GM18519 (cell line): ENCODE measurements around the gene WDFY4.

ENCODE experiments used
- ATAC-seq: cut with Tn5 transposase; IDR thresholded peaks from one replicate; pipeline ENCODE4 v1.9.1; 2021; ENCODE audit warnings: mild to moderate bottlenecking, moderate library complexity; ENCODE audit not compliant: unreplicated experiment, low FRiP score

The WDFY4 gene

GRCh38 chr10:48805848-48806247 lies 121.2 kb downstream of the WDFY4 start:
- no peak for ATAC-seq

DNA sequence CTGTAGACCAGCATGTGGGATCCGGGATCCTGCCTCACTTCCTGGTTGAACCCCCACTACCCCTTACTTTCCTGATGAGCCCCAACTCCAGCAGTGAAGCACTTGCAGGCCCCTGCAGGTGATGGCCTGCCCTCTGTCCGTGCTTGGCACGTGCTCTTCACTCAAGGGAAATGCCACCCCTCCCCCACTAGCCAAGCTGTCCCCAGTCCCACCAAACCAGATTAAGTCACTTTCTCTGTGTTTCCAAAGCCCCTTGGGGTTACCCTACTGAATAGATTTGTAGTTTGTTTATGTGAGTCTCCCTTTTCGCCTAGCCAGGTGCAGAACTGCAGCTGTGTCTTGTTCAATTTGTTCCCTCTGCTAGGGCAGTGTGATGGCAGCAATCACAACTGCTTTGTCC lies 121.7 kb downstream of the WDFY4 start:
- ATAC-seq = no peak

DNA sequence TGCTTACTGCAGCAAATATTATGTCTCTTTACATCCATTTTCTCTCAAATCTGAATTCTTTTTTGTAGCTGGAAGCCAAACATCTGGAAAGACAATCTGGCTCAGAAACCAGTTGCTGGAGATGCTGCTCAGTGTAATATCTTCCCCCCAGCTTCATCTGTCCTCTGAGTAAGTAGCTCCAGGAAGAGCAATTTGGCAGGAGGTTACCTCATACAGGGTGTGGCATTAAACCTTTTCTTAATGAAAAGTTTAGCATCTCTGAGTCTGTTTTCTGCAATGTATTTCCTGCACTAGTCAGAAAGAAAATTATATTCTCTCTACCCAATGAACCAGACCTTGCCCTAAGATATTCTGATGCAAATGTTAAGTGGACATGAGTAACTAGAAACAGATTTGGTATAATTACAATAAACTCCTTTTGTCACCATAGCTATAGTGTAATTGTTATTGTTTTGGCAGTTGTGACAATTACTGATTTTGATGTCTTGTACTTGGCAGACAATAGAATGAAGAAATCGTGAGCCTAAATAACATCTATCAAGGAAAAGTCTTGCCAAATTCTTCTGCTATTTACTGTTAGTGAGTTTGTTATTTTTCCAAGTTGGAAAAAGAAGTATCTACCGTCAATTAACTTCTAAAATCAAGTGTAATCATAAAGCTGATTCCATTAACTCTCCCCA lies 123.3 kb downstream of the WDFY4 start:
- no peak for ATAC-seq

DNA sequence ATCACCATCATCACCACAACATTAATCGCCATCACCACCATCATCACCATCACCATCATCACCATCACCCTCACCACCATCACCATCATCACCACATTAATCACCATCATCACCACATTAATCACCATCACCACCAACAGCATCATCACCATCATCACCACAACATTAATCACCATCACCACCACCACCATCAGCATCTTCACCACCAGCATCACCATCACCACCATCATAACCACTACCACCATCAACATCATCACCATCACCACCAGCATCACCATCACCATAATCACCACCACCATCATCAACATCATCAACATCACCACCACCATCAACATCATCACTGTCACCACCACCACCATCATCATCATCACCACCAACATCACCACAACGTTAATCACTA lies 124.6 kb downstream of the WDFY4 start:
- no peak for ATAC-seq

GRCh38 chr10:48811461-48811860 lies 126.8 kb downstream of the WDFY4 start:
- ATAC-seq = no peak

- ATAC-seq = no peak
These were observed 127.2 kb downstream of the WDFY4 start for GRCh38 chr10:48811917-48812316.

DNA sequence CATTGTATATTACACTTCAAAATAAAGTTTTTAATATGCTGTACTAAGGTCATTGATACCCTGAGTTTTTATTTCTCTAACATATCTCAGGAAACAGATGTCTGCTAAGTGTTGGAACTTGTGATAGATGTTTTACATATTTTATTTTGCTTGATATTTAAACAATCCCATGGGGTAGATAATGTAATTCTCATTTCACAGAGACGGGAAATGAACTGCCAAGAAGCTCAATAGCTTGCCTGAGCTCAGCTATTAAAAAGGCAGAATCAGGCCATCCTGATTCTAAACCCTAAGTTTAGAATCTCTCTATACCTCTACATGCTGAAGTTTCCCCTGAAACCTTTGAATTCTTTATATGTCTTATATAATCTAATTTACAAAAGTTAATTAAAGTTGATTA lies 128.6 kb downstream of the WDFY4 start:
- ATAC-seq = no peak

- no peak for ATAC-seq
These were observed 129.2 kb downstream of the WDFY4 start for GRCh38 chr10:48813825-48814224.

GRCh38 chr10:48814933-48815332 lies 130.3 kb downstream of the WDFY4 start:
- no peak for ATAC-seq

DNA sequence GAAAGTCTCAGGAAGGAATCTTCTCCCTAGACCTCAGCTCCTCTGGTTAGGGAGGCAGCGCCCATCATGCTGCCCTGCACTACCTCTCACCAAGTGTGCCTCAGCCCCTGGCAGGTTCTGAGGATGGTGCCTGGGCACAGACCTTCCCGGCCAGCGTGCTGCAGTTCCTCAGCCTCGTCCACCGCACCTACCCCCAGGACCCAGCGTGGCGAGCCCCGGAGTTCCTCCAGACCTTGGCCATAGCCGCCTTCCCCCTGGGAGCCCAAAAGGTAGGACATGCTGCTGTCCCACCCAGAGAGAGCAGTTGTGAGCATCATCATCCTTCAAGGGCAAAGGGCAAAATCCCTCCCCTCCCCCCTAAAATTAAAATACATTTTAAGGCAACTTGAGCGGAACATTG lies 132.5 kb downstream of the WDFY4 start:
- no peak for ATAC-seq

- ATAC-seq = no peak
These were observed 133.4 kb downstream of the WDFY4 start for GRCh38 chr10:48818081-48818480.

- ATAC-seq = no peak
These were observed 134.3 kb downstream of the WDFY4 start for GRCh38 chr10:48818861-48819520.

GRCh38 chr10:48819783-48820182 lies 135.1 kb downstream of the WDFY4 start:
- no peak for ATAC-seq

DNA sequence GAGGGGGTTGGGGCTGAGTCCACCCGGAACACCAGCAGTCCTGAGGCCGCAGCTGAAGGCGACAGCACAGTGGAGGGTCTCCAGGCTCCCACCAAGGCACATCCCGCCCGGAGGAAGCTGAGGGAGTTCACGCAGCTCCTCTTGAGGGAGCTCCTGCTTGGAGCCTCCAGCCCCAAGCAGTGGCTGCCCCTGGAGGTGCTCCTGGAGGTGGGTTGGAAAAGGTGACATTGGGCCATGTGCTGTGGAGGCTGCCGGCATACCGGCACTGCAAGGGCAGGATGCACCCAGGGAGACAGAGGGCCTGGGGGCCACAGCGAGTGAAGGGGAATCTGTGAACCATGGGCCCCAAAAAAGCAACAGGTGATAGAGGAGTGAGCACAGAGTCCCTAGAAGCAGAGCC lies 135.6 kb downstream of the WDFY4 start:
- ATAC-seq = no peak

GRCh38 chr10:48820699-48821098 lies 136.0 kb downstream of the WDFY4 start:
- ATAC-seq = no peak

DNA sequence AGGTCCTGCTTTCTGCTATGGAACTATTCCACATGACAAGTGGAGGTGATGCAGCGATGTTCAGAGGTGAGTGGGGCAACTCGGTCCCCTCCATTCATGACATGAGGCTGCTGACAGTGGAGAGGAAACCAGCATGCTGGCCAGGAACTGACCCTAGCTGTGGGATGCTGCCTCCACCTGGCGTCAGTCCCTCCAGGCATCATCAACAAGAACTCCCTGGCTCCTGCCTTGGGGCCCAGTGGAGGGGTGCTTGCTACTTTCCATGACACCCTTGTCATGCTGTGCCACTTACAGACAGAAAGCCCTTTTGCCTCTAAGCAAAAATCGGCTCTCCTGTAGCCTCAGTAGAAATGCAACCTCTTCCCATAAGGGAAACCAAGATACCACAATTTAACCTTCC lies 136.4 kb downstream of the WDFY4 start:
- ATAC-seq = no peak

GRCh38 chr10:48821692-48822091 lies 137.0 kb downstream of the WDFY4 start:
- ATAC-seq = no peak

GRCh38 chr10:48833674-48834073 lies 149.0 kb downstream of the WDFY4 start:
- ATAC-seq = no peak

GRCh38 chr10:48834189-48834965 lies 149.7 kb downstream of the WDFY4 start:
- no peak for ATAC-seq

DNA sequence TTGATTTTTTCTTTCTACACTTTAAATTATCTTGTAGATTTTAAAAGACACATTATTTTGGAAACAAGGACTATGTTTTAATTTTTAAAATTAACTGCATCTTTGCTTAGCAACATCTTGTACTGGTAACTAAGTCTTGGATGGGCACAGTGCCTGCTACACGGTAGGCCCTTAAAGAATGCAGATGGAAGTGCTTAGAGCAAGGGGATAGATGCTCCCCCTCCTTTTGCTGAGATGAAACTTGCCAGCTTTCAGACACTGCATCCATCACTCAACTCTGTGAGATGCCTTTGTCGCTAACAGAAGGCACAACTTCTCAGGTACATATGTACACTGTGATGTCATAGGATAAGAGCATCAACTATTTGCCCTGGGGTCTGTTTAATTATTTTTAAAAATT lies 151.1 kb downstream of the WDFY4 start:
- ATAC-seq = no peak

GRCh38 chr10:48836605-48837004 lies 151.9 kb downstream of the WDFY4 start:
- no peak for ATAC-seq

DNA sequence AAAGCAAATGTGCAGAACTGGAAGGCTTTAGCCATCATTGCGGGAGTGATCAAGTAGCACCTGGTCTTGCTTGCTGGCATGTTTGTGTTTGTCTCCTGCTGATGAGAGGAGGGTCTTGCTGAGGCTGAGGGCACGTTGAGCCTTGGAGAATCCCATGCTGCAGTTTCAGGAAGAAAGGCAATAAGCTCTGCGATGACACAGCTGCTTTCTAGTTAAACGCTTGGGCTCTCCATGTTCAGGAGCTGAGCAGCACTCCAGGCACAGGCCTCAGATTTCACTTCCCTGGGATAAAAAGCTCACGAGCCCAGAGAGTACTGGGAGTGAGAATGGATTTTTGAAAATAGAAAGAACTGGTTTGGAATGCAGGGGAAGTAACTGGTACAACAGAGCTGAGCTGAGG lies 154.2 kb downstream of the WDFY4 start:
- ATAC-seq = no peak
